GM18858 (cell line): ENCODE results near the gene GLIS2.
"Not testable (repeated sequence)": the region's sequence is repeated elsewhere in the genome, so short reads cannot be mapped to it uniquely, and the experiment has no call there.

Experiments
- ATAC-seq: cut with Tn5 transposase; IDR thresholded peaks from one replicate; pipeline ENCODE4 v1.9.1; 2021; ENCODE audit not compliant: unreplicated experiment

Gene GLIS2

GRCh38 chr16:4333714-4334113 lies 17.8 kb downstream of the GLIS2 start:
- not testable (repeated sequence) for ATAC-seq

- ATAC-seq = no peak
These were observed 19.0 kb downstream of the GLIS2 start for GRCh38 chr16:4334724-4335495.

- ATAC-seq = no peak
These were observed 21.1 kb downstream of the GLIS2 start for GRCh38 chr16:4336701-4337539.

GRCh38 chr16:4337540-4338088 lies 21.7 kb downstream of the GLIS2 start:
- ATAC-seq = no peak

- no peak for ATAC-seq
These were observed 22.3 kb downstream of the GLIS2 start for GRCh38 chr16:4338125-4338582.

GRCh38 chr16:4338712-4339299 lies 22.9 kb downstream of the GLIS2 start:
- no peak for ATAC-seq

GRCh38 chr16:4339455-4339854 lies 23.6 kb downstream of the GLIS2 start:
- ATAC-seq = no peak

GRCh38 chr16:4339909-4340308 lies 24.0 kb downstream of the GLIS2 start:
- no peak for ATAC-seq

- ATAC-seq = no peak
These were observed 24.6 kb downstream of the GLIS2 start for GRCh38 chr16:4340443-4340842.

- ATAC-seq = no peak
These were observed 25.4 kb downstream of the GLIS2 start for GRCh38 chr16:4341250-4341649.

GRCh38 chr16:4342866-4343744 lies 27.2 kb downstream of the GLIS2 start:
- ATAC-seq = no peak

GRCh38 chr16:4344300-4344982 lies 28.6 kb downstream of the GLIS2 start:
- not testable (repeated sequence) for ATAC-seq

GRCh38 chr16:4344983-4345835 lies 29.3 kb downstream of the GLIS2 start:
- no peak for ATAC-seq

- ATAC-seq = no peak
These were observed 30.2 kb downstream of the GLIS2 start for GRCh38 chr16:4345836-4346781.

GRCh38 chr16:4347010-4347409 lies 31.1 kb downstream of the GLIS2 start:
- no peak for ATAC-seq

- no peak for ATAC-seq
These were observed 32.1 kb downstream of the GLIS2 start for GRCh38 chr16:4347765-4348509.

GRCh38 chr16:4349332-4349731 lies 33.5 kb downstream of the GLIS2 start:
- ATAC-seq = no peak
